Endothelial cell of umbilical vein (primary cell): ENCODE measurements around the gene FER. TPM values are rescaled to one million over a fixed set of nuclear protein-coding genes. Genes with fewer than 3 reads are reported as not detected.

ENCODE experiments used
- BruUV-seq: library from RNA; stranded (reverse); fragments of 400-500 nt; replicated peaks from 2 replicates; lab custom pipeline; 2021; lab: Mats Ljungman, UMichigan
- CTCF ChIA-PET: fragments of 300-600, 350-600 bp; sonication (Branson Sonifier 250); formaldehyde crosslinking; loops from one replicate; lab custom pipeline; 2021; ENCODE audit warnings: antibody characterized with exemption, inconsistent platforms; lab: Charles Lee
- POLR2A ChIA-PET: fragments of 300-600, 350-600 bp; sonication (Branson Sonifier 250); formaldehyde crosslinking; loops from one replicate; lab custom pipeline; 2021; ENCODE audit warnings: antibody characterized with exemption, inconsistent platforms; lab: Charles Lee
- DNase-seq: peaks from one replicate; pipeline ENCODE4 v3.0.0-alpha.2; 2011; ENCODE audit warnings: low read depth, low spot score
- FAIRE-seq: peaks from 2 replicates; lab custom pipeline; 2011; peaks lifted over from hg19 to GRCh38; lab: Jason Lieb, UNC
- H2AFZ ChIP-seq: 2 replicates; pipeline ENCODE4 v1.6.0; 2012; ENCODE audit warnings: low read depth, low read length, control low read depth, inconsistent platforms
- H3K27ac ChIP-seq: 2 replicates; pipeline ENCODE4 v1.5.1; 2011; ENCODE audit warnings: low read depth, mild to moderate bottlenecking, control low read depth, low read length, moderate library complexity; ENCODE audit not compliant: insufficient read depth
- H3K27me3 ChIP-seq, 2 experiments: 2 replicates each; pipeline versions ENCODE4 v1.6.0 to v1.6.1; 2011; ENCODE audit warnings: low read length in 2 of 2, mixed read lengths in 1 of 2; ENCODE audit not compliant: control insufficient read depth in 2 of 2, insufficient read depth in 2 of 2
- H3K36me3 ChIP-seq, 2 experiments: 2 replicates in 1 of 2; 3 replicates in 1 of 2; pipeline ENCODE4 v1.5.1; 2011; ENCODE audit warnings: low read length in 2 of 2, mild to moderate bottlenecking in 1 of 2, moderate library complexity in 1 of 2; ENCODE audit not compliant: control insufficient read depth in 2 of 2, insufficient read depth in 2 of 2; ENCODE audit errors: extremely low read depth in 1 of 2
- H3K4me1 ChIP-seq: 3 replicates; pipeline ENCODE4 v1.5.1; 2011; ENCODE audit warnings: mild to moderate bottlenecking, low read length; ENCODE audit not compliant: control insufficient read depth, insufficient read depth; ENCODE audit errors: extremely low read depth
- H3K4me2 ChIP-seq: 2 replicates; pipeline ENCODE4 v1.6.1; 2011; ENCODE audit warnings: low read length, control low read depth, mixed read lengths; ENCODE audit not compliant: insufficient read depth
- H3K4me3 ChIP-seq, 3 experiments: fragments of 200-600 bp in 1 of 3; sonication (generic), shearing (Covaris generic) in 1 of 3; replicated peaks in 1 of 3; 2 replicates each; pipeline ENCODE4 v1.5.1; 2011 to 2016; ENCODE audit warnings: control low read depth in 3 of 3, low read length in 3 of 3, mild to moderate bottlenecking in 2 of 3, inconsistent platforms in 1 of 3, low read depth in 1 of 3, moderate library complexity in 1 of 3; ENCODE audit not compliant: insufficient read depth in 1 of 3
- H3K79me2 ChIP-seq: 2 replicates; pipeline ENCODE4 v1.6.0; 2012; ENCODE audit warnings: low read length, inconsistent platforms; ENCODE audit not compliant: control insufficient read depth, insufficient read depth
- H3K9ac ChIP-seq: replicated peaks from 2 replicates; pipeline ENCODE3; 2011; ENCODE audit warnings: low read length, control low read depth; ENCODE audit not compliant: insufficient read depth; ENCODE audit errors: extremely low read depth
- H3K9me1 ChIP-seq: replicated peaks from 3 replicates; pipeline ENCODE4 v1.6.0; 2011; ENCODE audit warnings: mild to moderate bottlenecking, low read length; ENCODE audit not compliant: control insufficient read depth, insufficient read depth; ENCODE audit errors: extremely low read depth
- H3K9me3 ChIP-seq: replicated peaks from 2 replicates; pipeline ENCODE4 v1.5.1; 2012; ENCODE audit warnings: low read length, inconsistent platforms; ENCODE audit not compliant: control insufficient read depth, insufficient read depth
- H4K20me1 ChIP-seq: replicated peaks from 2 replicates; pipeline ENCODE3; 2011; ENCODE audit warnings: mild to moderate bottlenecking, low read length; ENCODE audit not compliant: control insufficient read depth, insufficient read depth; ENCODE audit errors: extremely low read depth
- EZH2 ChIP-seq: IDR thresholded peaks from 2 replicates; pipeline ENCODE4 v1.6.1; 2012; ENCODE audit warnings: borderline replicate concordance, low read depth, mild to moderate bottlenecking, moderate library complexity, low read length, inconsistent platforms; ENCODE audit not compliant: severe bottlenecking
- FOS ChIP-seq: IDR thresholded peaks from 2 replicates; pipeline ENCODE4 v1.6.1; 2011; ENCODE audit warnings: mild to moderate bottlenecking, low read length, moderate library complexity, borderline replicate concordance; ENCODE audit not compliant: insufficient read depth
- GATA2 ChIP-seq: IDR thresholded peaks from 2 replicates; pipeline ENCODE4 v1.7.0; 2011; ENCODE audit warnings: low read depth, mild to moderate bottlenecking, moderate library complexity, mixed read lengths, low read length; ENCODE audit not compliant: insufficient read length, insufficient read depth
- JUN ChIP-seq: IDR thresholded peaks from 2 replicates; pipeline ENCODE4 v1.6.1; 2011; ENCODE audit warnings: borderline replicate concordance, low read depth; ENCODE audit not compliant: insufficient read length, insufficient read depth
- MAX ChIP-seq: IDR thresholded peaks from 2 replicates; pipeline ENCODE4 v1.6.1; 2011; ENCODE audit not compliant: insufficient read depth, insufficient read length
- MYC ChIP-seq: IDR thresholded peaks from one replicate; pipeline ENCODE4 v1.6.1; 2011; ENCODE audit warnings: mild to moderate bottlenecking, low read depth, low read length
- POLR2A ChIP-seq: IDR thresholded peaks from 2 replicates; pipeline ENCODE4 v1.6.1; 2012; ENCODE audit warnings: low read depth, mild to moderate bottlenecking, control low read depth, low read length
- POLR2AphosphoS5 ChIP-seq: IDR thresholded peaks from 2 replicates; pipeline ENCODE4 v1.6.1; 2012; ENCODE audit warnings: low read depth, mild to moderate bottlenecking, control low read depth, low read length, moderate library complexity; ENCODE audit not compliant: insufficient read depth
- dilution Hi-C: fragments of 300-500 bp; cut with MboI; formaldehyde crosslinking; loops from one replicate; pipeline ENCODE4 v1.15.0; 2019; ENCODE audit warnings: low sequenced_read_pairs; ENCODE audit not compliant: extremely low pct_ligation_motif_present
- intact Hi-C: fragments of 100-400 bp; cut with micrococcal nuclease; formaldehyde crosslinking; loops from one replicate; pipeline ENCODE4 v1.10.0; 2022
- polyA plus RNA-seq, 4 experiments: library from polyadenylated mRNA; depleted of rRNA in 3 of 4; stranded (reverse) in 3 of 4; unstranded in 1 of 4; fragments of >200 nt; gene quantifications; 2 replicates each; pipeline versions ENCODE4 v1.2.1 to v1.2.3, GENCODE V29; 2011 to 2012; ENCODE audit warnings: missing spikeins in 1 of 4
- total RNA-seq: library from RNA; stranded (reverse); gene quantifications from 2 replicates; pipeline ENCODE4 v1.2.3, GENCODE V29; 2021
- TF ChIP-seq, protein P1 (sequence below), 2 donors: IDR thresholded peaks; 1 replicate in 1 of 2; 2 replicates in 1 of 2; pipeline ENCODE4 v1.5.1; 2011; ENCODE audit warnings: low read length in 2 of 2, mild to moderate bottlenecking in 2 of 2, moderate library complexity in 2 of 2, control low read depth in 1 of 2, inconsistent platforms in 1 of 2, low read depth in 1 of 2; ENCODE audit not compliant: insufficient read depth in 1 of 2; ENCODE audit errors: extremely low read depth in 1 of 2

FER gene
- total and polyA plus RNA-seq, 2 donors (not counting 3 experiments of a cell fraction or from before 2014, with no cell fraction given) = 2.3 to 27.5 TPM

DNA sequence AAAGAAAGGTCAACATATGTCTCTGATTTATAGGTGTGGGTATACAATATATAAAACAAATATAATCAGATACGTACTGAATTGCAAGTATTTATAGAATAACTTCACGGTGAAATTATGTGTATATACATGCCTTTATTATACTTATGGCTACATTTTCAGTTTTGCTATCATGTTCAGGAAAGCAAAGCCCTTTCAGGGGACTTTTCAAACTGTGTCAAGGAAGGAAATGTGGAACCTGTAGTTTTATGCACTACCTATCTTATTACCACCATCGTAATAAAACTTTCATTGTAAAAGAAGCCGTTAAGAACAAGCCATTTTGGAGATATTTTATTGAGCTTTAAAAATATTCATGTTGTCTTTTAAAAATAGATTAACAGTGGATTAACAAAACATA is 404.9 kb downstream of the FER start:
- BruUV-seq = no TSS peak
- Histone ChIP-seq H3K79me2 (no peaks in the 10 kb centered on the region), H3K27ac (no peak overlapping the region), H3K4me1 (no peaks in the 10 kb centered on the region), H3K27me3 (no peaks in the 10 kb centered on the region), H4K20me1 (no peaks in the 10 kb centered on the region), H3K9me3 (no peaks in the 10 kb centered on the region), H2AFZ (no peak overlapping the region), H3K9me1 (no peaks in the 10 kb centered on the region), H3K4me3 (no peak overlapping the region), H3K9ac (no peak overlapping the region), H3K4me2 (no peak overlapping the region), H3K36me3 (no peaks in the 10 kb centered on the region)
- dilution Hi-C loops = no loop called here
- ChIA-PET POLR2A (no interaction called here), CTCF (no interaction called here)
- TF ChIP-seq POLR2A = no peak
- TF ChIP-seq JUN = no peak
- no peak for TF ChIP-seq FOS
- TF ChIP-seq POLR2AphosphoS5 = no peak
- TF ChIP-seq, protein P1, sequence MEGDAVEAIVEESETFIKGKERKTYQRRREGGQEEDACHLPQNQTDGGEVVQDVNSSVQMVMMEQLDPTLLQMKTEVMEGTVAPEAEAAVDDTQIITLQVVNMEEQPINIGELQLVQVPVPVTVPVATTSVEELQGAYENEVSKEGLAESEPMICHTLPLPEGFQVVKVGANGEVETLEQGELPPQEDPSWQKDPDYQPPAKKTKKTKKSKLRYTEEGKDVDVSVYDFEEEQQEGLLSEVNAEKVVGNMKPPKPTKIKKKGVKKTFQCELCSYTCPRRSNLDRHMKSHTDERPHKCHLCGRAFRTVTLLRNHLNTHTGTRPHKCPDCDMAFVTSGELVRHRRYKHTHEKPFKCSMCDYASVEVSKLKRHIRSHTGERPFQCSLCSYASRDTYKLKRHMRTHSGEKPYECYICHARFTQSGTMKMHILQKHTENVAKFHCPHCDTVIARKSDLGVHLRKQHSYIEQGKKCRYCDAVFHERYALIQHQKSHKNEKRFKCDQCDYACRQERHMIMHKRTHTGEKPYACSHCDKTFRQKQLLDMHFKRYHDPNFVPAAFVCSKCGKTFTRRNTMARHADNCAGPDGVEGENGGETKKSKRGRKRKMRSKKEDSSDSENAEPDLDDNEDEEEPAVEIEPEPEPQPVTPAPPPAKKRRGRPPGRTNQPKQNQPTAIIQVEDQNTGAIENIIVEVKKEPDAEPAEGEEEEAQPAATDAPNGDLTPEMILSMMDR (IDR thresholded peaks at IDR 0.05; ENCODE audit: extremely low read depth in 1 of 2, insufficient read depth in 1 of 2, low read depth in 1 of 2, low read length in 2 of 2) = no peak
- TF ChIP-seq GATA2 = no peak
- no peak for TF ChIP-seq EZH2
- TF ChIP-seq MAX = no peak
- no peak for TF ChIP-seq MYC
- DNase-seq (no peak), FAIRE-seq (no peak)
- intact Hi-C loops = no loop called here
